ENCODE measurements around the gene TNRC6B.

GRCh38 chr22:40302149-40302548 lies 124.4 kb downstream of the TNRC6B start:
- no peak for TF ChIP-seq GATA2 (IDR thresholded peaks at IDR 0.05; ENCODE audit: low read depth, low read length)
- no peak for TF ChIP-seq GATA3 (IDR thresholded peaks at IDR 0.05; ENCODE audit: low read depth, low read length)
